CD4-positive, alpha-beta T cell treated with Interleukin-12 subunit alpha and Interleukin-12 subunit beta, for 1 hour (primary cell): Measurements from ENCODE around the gene MARF1.
"Not testable (repeated sequence)": the region's sequence is repeated elsewhere in the genome, so short reads cannot be mapped to it uniquely, and the experiment has no call there.

Source experiments
- DNase-seq: peaks from one replicate; pipeline ENCODE4 v3.0.0-alpha.2; 2020

MARF1 gene

DNA sequence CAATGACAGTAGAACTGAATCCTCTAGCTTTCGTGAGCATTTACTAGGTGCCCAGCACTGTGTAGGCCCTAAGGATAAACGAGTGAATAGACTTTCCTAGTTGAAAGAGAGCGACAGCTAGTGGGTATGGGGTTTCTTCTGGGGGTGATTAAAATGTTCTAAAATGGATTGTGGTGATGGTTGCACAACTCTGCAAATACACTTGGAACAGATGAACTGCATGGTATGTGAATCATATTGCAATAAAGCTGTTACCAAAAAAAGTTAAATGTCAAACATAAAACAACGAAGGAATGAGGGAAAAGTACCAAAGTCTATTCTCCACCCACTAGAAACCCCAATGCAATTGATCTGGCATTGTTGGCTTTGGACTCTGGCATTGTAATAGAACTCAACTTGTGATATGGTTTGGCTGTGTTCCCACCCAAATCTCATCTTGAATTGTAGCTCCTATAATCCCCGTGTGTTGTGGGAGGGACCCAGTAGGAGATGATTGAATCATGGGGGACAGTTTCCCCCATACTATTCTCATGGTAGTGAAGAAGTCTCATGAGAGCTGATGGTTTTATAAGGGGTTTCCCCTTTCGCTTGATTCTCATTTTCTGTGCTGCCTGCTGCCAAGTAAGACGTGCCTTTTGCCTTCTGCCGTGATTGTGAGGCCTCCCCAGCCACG, 70.5 kb downstream of the MARF1 start:
- no peak for DNase-seq

GRCh38 chr16:15571557-15571956, 71.4 kb downstream of the MARF1 start:
- no peak for DNase-seq

DNA sequence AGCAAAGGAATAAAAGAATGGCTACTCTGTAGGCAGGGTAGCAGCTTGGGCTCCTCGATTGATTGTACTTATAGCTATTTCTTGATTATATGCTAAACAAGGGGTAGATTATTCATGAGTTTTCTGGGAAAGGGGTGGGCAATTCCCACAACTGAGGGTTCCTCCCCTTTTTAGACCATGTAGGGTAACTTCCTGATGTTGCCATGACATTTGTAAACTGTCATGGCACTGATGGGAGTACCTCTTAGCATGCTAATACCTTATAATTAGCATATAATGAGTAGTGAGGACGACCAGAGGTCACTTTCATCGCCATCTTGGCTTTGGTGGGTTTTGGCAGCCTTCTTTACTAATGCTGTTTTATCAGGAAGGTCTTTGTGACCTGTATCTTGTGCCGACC, 72.3 kb downstream of the MARF1 start:
- DNase-seq = not testable (repeated sequence)

DNA sequence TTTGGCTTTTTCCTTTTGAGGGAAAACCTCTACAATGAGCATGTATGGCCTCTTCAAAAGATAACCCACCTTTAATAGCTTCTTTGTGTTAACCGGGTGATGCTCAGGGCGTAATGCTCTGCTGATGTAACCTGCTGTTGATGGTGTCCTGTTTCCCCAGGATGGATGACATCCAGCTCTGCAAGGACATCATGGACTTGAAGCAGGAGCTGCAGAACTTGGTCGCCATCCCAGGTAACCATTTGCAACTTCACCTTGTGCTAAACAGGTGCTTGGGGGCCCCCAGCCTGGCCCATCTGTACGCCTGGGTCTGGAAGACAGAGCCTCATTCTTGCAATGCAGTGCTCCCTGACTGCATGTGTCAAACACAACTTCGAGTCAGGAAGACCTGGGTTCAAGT, 75.1 kb downstream of the MARF1 start:
- no peak for DNase-seq

- no peak for DNase-seq
These were observed 76.9 kb downstream of the MARF1 start for GRCh38 chr16:15566095-15566494.

DNA sequence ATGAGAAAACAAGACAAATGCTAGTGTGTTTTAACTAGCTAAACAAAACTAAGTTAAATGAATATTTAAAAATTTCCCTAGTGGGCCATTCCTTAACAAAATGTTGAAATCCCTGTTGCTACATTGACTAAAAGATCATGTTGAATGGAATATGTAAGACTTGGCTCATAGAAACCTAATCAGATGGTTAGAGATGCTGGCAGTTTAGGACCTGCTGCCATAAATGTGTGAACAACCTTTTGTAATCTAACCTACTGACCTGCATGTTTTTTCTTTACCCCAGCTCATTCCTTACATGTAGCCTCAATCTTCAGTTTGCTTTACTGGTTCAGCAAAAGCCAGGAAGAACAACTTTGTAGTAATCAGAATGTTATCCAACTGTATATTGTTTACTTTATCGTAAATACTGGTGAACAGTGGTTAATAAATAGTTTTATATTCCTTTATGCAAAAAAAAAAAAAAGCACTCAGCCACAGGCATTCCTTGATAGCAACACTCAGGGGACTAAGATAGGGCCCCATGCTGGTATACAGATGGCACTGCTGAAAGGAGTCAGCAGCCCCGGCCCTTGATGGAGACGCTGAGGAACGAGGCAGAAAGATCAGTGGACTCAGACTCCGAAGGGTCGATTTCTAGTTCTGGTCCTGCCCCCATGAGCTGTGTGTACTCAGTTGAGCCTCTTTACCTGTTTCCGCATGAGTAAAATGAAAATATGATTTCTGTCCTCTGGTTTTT, 78.2 kb downstream of the MARF1 start:
- DNase-seq = no peak

- no peak for DNase-seq
These were observed 83.8 kb downstream of the MARF1 start for GRCh38 chr16:15559176-15559575.

GRCh38 chr16:15557258-15557657, 85.7 kb downstream of the MARF1 start:
- DNase-seq = no peak

- no peak for DNase-seq
These were observed 86.8 kb downstream of the MARF1 start for GRCh38 chr16:15556130-15556529.

DNA sequence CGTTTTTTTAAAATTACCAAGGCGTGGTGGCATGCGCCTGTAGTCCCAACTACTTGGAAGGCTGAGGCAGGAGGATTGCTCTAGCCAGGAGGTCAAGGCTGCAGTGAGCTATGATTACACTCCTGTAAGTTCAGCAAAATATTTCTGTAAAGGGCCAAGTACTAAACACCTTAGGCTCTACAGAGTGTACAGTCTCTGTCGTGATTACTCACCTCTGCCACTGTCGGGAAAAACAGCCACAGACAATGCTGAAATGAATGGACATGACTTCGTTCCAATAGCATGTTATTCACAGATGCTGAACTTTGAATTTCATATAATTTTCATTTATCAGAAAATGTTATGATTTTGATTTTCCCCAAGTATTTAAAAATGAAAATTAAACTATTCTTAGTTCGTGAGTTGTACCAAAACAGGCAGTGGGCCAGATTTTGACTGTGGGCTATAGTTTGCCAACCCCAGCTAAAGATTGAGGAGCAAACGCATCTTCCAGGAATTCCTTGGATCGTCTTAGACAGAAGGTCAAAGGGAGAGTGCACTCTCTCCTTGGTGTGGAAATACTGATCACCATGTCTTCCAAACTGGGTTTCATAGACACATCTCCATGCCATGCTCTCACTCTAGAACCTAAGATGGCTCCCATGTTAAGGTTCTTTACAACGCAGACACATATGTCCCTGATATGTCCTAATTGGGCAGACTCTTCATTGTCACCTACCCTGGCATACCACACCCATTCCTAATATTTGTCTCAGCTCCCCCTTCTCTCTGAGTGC, 89.5 kb downstream of the MARF1 start:
- no peak for DNase-seq

DNA sequence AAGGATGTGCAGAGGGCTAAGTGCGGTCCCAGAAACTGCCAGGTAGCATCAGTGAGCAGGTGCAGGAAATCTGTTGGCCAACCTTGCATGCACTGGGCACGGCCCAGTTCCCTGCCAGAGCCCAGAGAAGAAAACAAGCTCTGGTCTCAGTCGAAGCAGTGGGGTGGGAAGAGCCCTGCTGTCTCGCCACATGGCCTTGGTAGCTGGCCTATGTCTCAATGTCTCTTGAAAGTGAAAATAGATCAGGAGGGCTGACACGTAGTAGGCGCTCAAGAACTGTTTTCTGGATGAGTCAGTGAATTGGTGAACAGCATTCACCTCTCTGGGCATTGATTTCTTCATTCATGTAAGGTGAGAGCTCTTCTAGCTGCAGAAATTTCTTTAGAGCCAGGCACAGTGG, 90.4 kb downstream of the MARF1 start:
- DNase-seq = no peak

DNA sequence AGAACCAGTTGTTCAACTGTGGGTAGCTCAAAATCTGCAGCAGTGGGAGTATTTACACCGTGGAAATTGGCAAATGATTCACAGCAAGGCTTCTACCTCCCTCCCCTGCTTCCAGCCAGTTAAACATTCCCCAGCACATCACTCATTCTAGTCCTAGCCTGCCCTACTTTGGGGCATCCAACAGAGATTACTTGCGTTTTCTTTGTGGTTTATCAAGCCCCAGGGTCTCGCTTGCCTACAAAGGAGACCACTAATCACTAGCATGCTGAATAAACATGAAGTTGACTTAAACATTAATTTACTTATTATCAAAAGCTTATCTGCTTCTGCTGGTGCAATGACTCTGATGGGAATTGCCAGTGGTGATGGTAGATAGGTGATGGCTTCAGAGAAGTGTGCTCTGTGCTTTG, 94.5 kb downstream of the MARF1 start:
- no peak for DNase-seq

DNA sequence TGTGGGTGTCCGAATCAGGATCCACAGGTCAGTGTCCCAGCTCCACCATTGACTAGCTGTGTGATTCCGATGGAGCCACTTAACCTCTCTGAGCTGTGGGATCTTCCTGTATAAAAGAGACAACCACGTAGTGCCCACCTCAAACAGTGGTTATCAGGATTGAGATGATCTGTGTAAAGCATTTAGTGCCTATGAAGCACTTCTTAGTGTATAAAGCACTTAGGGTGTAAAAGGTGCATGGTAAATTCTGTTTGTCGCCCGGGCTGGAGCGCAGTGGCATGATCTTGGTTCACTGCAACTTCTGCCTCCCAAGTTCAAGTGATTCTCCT, 95.2 kb downstream of the MARF1 start:
- DNase-seq = no peak

DNA sequence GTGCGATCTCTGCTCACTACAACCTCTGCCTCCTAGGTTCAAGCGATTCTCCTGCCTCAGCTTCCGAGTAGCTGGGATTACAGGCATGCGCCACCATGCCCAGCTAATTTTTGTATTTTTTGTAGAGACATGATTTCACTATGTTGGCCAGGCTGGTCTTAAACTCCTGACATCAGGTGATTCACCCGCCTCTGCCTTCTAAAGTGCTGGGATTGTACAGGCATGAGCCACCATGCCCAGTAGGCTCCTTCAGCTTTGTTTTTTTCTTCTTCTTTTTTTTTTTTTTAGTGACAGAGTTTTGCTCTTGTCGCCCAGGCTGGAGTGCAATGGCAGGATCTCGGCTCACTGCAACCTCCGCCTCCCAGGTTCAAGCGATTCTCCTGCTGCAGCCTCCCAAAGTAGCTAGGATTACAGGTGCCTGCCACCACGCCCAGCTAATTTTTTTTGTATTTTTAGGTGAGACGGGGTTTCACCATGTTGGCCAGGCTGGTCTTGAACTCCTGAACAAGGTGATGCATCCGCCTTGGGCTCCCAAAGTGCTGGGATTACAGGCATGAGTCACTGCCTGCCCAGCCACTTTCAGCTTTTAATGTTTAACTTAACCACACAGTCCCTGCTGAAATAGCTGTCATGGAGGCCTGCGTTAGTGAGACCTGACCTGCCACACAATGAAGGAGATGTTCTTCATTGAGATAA, 95.7 kb downstream of the MARF1 start:
- DNase-seq = not testable (repeated sequence)

GRCh38 chr16:15545544-15545943, 97.4 kb downstream of the MARF1 start:
- DNase-seq = no peak

GRCh38 chr16:15544405-15544804, 98.5 kb downstream of the MARF1 start:
- DNase-seq = no peak
